NOMO-1 treated with dmso at 0.1 percent for 144 hours (cell line): ENCODE results near the gene DUSP22.

Source experiments
- DNase-seq: peaks from one replicate; lab custom pipeline; 2025; ENCODE audit not compliant: unreplicated experiment; lab: John Stamatoyannopoulos, UW

Gene DUSP22

DNA sequence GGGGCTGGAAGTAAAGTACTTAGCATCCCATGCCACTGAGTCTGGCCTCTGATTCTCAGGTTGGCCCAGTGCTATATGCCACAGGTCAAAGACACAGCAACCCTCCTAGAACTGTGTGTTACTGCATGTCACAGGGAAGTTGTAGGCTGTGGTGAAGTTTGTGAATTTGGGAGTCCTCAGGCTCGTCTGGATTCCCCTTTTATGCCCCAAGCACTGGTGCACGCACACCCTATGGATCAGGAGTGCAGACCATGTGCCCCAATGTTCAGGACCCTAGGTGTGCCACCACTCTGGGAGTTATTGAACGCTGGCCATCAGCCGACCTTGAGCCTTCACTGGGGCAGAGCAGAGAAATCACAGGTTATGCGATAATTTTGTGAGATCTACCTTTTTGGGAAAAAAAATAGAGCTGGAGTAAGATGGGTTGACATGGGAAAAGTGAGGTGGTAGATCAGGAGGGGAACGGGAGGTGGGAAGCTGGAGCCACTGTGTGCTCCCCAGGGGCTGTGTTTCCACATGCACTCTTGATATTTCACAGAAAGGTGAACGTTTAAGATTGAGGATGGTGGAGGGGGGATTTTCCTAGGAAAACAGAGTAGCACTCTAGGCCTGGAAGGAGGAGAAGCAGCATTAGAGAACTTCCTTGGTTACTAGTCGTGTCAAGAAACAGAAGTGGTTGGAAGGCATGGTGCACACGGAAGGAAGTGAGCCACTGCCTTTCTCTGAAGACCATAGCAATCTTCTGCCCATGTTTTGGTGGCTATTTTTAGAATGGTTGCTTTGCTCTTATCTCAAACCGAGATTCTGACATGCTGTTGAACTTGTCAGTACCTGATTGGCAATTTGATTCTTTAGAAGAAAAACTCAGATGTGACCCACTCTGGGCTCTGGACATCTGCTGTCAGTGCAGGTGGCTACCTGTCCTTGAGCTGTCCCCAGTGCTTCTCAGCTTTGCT is 44.1 kb downstream of the DUSP22 start:
- no peak for DNase-seq

DNA sequence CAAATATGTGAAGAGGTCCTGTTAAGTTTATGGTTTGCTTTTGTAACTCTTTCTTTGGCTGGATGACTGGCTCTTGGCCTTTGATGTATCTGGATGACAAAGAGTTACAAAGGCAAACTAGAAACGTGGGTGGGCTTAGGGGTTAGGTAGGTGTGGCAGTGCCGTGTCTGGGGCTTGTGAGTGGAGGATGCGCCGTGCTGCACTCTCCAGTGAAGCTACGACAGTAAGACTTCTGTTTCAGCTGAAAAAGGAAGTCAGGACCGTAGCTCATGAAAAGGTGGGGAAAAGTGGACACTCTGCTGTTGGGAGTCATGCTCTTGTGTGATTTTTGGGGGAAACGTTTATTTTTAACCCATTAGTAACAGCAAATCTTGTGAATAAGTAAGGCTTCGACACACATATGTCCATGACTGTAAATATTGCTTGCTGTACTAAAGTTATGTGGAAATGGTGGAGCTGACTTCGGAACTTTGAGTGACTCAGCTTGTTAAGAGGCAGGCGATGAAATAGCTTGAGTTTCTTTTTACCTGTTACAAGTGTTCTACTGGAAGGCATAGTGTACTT is 45.6 kb downstream of the DUSP22 start:
- DNase-seq, result no peak

DNA sequence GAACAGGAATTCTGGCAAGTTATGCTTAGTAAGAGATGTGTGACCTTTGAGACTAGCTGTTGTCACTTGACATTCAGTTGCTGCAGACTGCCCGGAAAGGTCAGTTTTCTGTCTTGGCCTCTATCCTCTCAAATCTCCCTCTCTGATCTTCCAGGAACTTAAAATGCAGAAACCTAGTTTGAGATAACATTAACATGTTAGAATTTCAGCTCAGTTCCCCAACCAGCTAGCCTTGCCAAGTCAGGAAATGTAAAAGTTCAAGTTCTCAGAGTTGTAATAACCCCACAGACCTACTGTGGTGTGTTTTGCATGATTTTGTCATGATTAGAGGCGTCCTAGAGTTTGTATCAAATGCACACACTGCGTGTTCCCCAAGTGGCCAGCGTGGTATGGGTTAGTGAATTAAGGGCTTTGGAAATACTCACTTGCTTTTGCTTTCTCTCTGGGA is 46.6 kb downstream of the DUSP22 start:
- no peak for DNase-seq

DNA sequence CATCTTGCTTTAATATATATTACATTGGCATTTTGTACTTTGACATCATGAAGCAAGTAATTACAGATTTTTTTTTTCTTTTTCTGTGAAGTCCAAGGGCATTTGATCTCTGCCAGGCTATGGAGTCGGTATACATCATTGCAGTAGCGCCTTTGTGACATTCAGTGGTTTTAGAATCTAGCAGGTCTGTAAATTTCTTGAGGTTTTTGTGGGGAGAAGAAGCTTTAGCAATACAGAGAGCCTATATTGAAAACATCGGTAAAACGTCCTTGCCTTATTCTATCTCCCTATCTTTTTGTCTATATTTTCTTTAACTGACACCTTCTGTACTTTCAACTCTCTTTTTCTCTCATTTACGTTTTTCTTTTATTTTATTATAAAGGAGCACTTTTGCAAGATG is 47.2 kb downstream of the DUSP22 start:
- no peak for DNase-seq

DNA sequence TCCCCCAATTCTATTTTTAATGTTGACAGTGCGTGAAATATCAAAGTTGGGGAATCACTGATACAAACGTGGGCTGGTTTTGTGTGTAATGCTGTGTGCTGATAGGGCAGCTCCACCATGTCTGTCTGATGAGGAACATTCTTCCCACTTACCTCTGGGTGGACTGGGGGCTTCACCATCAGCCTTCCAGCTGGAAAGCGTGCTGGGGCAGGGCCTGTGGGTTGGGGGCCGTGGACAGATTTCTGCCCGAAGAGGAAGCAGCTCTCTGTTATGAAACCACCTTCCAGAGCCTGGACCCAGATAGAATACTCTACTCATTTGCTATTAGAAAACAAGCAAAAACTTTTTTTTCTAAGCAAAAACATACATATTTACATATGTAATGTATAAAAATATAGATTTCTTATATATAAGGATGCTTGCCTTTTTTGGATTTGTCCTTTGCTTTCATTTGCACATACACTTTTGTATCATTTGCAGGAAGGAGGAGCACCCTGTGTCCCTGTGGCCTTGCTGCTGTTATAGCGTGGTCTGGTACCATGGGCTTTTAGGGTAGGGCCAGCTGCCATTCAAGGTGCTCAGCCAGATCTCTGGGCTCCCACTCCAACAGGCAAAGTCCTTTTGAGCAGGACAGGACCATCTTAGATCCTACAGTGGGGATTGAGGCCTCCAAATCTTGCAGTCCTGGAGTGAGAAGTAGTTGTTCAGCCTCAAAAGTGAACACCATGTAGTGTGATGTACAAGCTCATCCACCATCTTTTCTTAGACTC is 48.1 kb downstream of the DUSP22 start:
- no peak for DNase-seq

DNA sequence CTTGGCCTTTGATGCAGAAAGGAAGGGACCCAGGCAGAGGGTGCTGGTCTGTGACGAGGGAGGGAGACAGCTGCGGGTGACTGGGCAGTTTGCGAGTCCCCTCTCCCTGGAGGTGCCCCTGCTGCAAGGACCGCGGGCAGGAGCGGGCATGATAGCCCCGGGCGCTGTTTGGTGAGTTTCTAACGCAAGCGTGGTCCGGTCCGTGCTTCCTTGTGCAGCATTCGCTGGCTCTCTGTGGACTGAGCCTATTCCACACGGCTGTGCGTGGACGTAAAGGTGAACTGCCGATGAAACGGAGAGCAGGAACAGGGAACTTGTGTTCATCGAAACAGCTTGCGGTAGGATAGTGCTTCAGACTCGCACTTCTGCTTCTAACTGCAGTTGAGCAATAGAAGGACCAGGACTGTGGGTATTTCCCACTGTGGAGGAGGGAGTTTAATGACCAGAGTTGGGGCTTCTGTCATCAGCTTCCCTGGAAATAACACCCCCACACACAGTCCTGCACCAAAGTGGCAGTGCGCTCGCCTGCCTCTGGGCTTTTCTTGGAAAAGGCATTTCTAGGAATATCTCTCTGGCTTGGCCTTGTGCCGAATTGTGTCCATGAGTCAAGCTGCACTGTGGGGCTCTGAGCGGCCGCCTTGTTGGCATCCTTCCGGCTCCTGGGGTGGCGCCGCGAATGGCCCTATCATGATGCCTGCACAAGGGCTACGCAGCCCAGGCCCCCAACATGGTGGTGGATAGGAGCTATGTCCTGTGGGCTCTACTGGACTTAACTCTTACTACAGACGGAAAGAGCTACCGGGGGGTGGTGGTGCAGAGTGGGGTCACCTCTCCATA is 48.9 kb downstream of the DUSP22 start:
- no peak for DNase-seq

DNA sequence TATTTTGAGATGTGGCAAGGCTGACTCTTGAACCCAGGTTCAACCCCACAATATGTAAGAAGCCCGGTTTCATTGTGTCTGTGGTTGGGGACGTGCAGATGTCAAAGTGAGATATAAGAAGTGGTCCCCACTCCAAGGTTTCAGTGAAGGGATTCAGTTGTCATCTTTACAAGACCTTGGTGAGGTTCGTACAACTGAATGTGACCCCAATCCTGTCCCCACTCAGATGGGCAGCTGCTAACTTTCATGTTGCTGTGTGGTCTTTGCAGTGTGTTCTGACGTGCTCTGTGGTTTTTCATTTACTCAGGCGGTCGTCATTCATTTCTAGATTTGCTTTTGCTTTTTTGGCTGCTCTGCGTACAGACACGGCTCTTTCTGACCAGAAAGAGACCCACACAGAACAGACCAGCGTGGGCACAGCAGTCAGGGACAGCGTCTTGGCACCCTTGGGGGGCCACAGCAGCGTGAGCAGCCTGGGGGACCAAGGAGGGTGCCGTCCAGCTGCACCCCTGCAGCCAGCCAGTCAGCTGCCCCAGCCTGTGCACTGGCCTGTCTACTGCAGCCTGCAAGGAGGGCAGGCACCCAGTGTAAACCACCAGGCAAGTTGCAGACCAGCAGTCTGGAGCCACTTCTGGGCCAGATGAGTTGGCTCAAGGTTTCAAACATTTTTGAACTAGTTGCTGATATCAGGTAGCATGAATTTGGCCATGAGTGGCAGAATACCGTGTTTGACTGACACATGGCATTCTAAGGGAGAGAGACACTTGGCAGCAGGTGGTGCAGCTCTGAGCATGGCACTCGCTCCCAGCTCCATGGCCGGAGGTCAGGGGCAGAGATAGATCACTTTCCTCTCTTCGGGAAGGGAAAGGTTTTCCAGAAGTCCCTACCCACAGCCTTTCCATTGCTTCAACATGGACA is 49.9 kb downstream of the DUSP22 start:
- no peak for DNase-seq

DNA sequence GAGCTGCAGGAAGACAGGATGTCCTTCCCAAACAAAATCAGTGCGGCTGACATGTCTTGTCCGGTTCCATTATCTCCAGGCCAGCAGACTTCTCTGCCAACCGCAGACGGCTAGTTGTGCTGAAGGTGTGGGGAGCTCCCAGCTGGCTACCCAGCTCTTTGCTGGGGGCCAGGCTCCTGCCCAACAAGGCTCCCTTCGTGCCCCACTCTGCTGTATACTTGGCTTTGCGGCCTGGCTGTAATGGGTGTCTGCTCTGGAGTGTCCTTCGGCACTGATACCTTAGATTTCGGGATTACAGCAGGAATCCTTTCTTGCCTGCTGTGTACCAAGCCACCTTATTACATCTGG is 50.5 kb downstream of the DUSP22 start:
- DNase-seq, result no peak

DNA sequence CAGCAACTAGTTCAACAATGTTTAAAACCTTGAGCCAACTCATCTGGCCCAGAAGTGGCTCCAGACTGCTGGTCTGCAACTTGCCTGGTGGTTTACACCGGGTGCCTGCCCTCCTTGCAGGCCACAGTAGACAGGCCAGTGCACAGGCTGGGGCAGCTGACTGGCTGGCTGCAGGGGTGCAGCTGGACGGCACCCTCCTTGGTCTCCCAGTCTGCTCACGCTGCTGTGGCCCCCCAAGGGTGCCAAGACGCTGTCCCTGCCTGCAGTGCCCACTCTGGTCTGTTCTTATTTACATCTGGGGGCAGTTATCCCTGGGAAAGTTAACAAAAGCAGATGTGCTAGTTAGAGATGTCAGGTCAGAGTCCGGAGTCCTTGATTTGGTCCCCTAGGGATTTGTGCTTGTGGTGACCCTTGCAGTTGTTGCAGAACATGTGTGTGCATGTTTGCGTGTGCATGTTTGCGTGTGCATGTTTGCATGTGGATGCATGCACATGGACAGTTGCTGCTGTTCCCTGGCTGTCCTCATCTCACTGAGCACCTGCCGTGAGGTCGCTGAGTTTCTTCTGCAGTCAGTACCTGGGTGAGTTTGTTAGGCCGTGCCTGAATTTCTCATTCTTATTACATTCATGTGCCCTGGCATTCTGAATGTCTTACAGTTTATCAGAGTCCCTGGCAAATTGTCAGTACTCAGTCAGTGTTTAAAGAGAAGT is 51.1 kb downstream of the DUSP22 start:
- DNase-seq, result no peak

DNA sequence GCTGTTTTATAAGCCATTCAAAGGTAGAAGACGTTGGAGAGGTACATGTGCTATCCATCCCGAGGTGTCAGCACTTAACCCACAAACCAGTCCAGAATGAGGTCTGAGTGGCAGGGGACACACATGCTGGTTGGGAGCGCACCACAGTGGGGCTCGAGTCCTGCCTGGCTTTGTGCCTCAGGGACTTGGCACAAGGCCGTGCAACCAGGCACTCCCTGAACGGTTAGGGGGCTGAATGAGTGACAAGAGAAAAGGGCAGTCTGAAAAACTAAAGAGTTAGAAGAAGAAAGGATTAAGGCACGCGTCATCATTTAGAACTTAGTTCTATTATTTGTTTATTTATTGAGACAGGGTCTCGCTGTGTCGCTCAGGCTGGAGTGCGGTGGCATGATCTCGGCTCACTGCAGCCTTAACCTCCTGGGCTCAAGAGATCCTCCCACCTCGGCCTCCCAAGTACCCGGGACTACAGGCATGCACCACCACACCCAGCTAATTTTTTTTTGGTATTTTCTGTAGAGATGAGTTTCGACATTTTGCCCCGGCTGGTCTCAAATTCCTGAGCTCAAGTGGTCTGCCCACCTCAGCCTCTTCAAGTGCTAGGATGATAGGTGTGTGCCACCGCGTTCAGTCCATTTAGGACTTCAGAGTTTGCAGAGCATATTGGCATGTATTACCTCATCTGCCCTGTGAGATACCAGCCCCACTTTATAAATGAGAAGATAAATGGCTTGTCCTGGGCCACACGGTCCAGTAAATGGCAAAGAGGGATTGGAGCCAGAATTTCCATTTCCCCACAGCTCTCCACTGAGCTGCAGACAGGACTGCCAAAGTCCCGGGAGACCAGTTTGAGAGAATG is 51.9 kb downstream of the DUSP22 start:
- DNase-seq, result no peak

DNA sequence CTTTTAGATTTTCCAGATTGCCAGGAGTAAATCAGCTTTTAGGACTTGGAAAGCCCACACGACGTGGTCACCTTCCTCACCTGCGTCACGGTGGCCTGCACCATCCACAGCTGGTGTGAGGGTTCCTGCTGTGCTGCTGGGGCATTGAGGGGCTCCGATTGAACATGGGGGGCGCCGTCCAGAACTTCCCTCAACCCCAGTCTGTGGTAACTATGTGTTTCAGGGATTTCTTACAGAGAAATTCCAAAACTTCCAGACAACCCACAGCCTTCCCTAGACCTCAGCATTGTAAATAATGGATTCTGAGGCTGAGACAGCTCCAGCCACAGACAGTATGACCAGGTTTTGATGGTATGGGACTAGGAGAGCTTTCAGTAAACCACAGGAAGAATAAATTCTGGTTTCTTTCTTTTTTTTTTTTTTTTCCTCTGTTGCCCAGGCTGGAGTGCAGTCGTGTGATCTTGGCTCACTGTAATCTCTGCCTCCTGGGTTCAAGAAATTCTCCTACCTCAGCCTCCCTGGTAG is 52.6 kb downstream of the DUSP22 start:
- no peak for DNase-seq

DNA sequence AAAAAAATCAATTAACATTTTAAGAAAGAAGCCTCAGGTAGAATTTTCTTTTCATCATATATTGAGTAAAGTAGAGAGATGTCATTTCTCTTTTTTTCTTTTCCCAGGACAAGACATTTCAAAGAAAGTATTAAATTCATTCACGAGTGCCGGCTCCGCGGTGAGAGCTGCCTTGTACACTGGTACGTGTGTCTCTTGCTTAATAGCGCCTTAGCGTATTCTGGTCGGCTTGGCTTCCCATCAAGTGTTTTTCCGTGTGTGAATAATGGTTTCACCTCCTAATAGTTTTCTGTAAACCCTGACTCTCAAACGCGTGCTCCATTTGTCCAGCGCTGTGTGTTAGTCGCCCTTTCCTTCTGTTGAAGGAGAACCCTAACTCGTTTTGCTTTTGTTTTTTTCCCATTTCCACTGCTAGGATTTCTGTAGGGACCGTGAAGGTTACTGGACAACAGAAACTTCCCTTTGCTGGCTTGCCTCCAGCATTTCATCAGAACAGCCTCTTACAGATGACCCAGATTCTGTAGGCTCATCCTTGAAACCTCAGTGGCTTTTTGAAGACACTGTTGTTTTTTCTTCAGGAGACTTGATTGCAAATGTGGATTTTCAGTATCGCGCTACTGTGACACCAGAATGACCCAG is 53.6 kb downstream of the DUSP22 start:
- no peak for DNase-seq

DNA sequence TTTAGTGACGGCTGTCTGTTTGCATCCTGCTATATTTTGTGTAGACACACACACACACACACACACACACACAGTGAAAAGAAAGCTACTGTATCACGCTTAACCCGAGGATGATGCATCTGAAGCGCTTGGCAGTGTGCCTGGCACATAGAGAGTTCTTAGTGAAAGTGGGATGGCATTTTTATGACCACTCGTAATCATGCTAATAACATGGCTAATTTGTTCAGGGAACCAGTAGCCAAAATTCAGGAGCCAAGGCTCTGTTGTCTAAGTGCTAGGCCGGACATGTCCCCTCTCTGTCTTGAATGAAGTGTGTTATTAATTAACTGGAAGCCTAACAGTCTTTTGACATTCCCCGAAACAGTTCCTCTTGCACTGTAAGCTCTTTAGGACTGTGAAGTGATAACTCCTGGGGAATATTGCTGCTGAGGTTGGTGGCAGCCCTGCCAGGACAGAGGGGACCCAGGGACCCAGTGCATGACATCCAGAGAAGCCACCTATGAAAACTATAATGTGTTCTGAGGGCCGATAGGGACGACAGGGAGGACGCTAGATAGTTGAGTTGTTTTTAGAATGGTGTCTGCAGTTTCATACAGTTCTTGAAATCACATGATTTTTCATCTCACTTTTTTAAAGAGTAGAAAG is 54.2 kb downstream of the DUSP22 start:
- no peak for DNase-seq

DNA sequence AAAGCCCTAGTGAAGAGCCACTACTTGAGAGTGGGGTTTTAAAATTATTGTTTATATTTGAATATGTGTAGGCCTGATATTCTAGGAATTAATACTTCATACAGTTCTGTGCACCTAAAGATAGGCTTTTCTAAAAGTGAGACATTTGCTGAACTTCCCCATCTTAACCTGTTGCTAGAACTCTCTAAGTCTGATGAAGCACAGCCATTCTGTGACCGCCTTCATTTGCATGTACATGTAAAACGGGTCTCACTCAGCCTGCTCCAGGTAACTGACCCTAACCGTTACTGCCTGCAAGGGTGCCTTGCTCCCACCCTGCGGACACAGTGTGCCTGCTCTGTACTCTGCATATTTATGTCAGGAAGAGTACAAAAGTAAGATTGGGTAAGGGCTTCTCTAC is 54.9 kb downstream of the DUSP22 start:
- DNase-seq, result no peak

DNA sequence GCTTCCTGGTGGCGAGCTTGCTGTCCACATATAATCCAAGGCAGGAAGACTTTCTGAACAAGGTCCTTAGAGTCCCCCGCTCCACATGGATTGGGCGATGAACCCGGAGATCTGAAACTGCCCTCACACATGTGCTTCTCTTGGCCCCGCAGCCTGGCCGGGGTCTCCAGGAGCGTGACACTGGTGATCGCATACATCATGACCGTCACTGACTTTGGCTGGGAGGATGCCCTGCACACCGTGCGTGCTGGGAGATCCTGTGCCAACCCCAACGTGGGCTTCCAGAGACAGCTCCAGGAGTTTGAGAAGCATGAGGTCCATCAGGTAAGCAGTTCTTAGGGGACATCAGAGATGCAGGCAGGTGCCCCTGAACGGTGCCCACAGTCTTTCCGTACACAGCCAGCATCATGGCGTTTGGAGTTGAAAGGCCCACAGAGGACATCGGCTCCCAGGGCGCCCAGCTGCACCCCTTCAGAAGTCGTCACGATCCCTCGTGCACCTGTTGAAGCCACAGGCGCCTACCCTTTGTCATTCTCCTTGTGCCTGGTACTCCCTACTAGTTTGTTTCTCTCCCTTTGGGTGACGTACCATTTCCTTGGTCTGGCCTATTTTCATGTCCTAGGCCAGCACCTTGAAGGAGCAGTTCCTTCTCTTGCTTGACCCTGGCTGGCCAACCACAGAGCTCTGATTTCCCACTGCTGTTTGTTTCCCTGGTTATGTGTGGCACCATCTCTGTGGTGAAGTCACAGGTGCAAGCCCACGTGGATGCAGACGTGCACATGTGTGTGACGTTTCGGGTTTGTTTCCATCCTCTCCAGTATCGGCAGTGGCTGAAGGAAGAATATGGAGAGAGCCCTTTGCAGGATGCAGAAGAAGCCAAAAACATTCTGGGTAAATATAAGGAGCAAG is 55.9 kb downstream of the DUSP22 start:
- DNase-seq, result no peak

DNA sequence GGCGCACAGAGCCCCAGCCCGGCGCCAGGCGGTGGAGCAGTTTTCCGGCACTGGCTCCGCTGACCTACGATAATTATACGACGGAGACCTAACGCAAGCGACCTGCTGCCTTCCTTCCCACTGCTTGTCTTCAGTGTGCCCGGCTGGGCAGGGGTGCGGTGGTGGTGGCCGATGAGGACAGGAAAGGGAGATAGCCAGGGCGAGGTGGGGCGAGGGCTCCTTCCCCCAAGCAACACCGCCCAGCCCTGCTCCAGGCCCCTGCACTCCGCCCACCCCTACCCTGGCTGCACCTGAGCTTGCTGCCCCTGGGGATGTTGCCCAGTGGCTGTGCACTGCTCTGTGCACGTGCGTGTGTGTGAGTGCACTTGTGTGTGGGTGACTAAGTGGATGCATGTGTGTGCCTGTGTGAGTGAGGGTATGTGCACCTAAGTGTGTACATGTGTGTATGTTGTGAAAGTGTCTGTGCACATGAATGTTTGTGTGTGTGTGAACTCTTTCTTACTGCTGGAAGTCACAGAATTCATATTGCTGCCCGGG is 56.6 kb downstream of the DUSP22 start:
- DNase-seq, result no peak
